ENCODE measurements around the gene EFEMP2. TPM values are rescaled to one million over a fixed set of nuclear protein-coding genes. Genes with fewer than 3 reads are reported as not detected.

The EFEMP2 gene
- total RNA-seq, 1 experiment from 2014 or later = 26.2 TPM

DNA sequence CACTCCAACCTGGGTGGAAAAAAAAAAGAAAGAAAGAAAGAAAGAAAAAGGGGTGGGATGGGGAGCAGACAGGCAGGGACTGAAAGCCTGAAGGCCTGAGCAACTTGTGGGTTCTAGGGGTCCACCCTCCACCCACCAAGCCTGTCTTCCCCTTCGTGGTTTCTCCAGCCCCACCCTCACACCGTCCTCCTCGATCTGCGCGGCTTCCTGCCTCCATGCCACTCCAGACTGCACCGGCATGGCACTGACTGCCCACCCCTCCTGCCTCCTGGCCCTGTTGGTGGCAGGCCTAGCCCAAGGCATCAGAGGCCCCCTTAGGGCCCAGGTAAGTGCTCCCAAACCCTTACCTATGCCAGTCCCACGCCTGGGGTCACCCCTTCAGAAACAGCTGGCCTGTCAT, 7.0 kb upstream of the EFEMP2 start, which contains the start of gene CTSW:
Gene CTSW, plus strand, starts transcription at position 221 of the 400 bp plus-strand sequence. Its CDS starts 18 bp downstream, at position 239.
- DNase-seq = no peak
- H3K79me1 ChIP-seq (ENCODE audit: insufficient read depth, low read depth, low read length, poor library complexity, severe bottlenecking) = no peaks in the 10 kb centered on the region
- no CpG with 5 or more reads among the region's 7 CpGs for WGBS (ENCODE audit: extremely low coverage, insufficient read length, low lambda C conversion rate)
- no peaks in the 10 kb centered on the region for H3K4me1 ChIP-seq (ENCODE audit: insufficient read depth, low read length)
- no peak within 1 kb of the TSS for H2BK12ac ChIP-seq (ENCODE audit: insufficient read length, low read depth, low read length)
- no peak within 1 kb of the TSS for H4K91ac ChIP-seq (ENCODE audit: insufficient read length, low read depth, low read length)
- H3K23ac ChIP-seq (ENCODE audit: insufficient read length, low read depth, low read length) = no peak within 1 kb of the TSS
- Mint-ChIP-seq H3K4me3 (no peak within 1 kb of the TSS), H3K36me3 (ENCODE audit: insufficient read depth in 1 of 3, low read depth in 3 of 3) (peaks cover 18 to 30% (median 27%) of the 10 kb centered on the region in 3 experiments; a peak in 6 of 7 replicates), H3K27me3 (ENCODE audit: low read depth) (peaks cover 17% of the 10 kb centered on the region), H3K27ac (peak within 1 kb of the TSS in 1 of 3 experiments; percentile 62; a peak in 1 of 7 replicates), H3K9me3 (no peaks in the 10 kb centered on the region; a peak in 1 of 5 replicates), H3K4me1 (peaks cover 2 to 6% of the 10 kb centered on the region in 2 experiments)
- no peak within 1 kb of the TSS for H3K9ac ChIP-seq (ENCODE audit: extremely low read depth, insufficient read length, low read length)
- H2AK5ac ChIP-seq (ENCODE audit: insufficient read length, low read length) = no peak within 1 kb of the TSS
- no peak within 1 kb of the TSS for H2AFZ ChIP-seq (ENCODE audit: low read length)
- no peaks in the 10 kb centered on the region for H3K79me2 ChIP-seq (ENCODE audit: insufficient read depth, low read length)
- H3K56ac ChIP-seq (ENCODE audit: insufficient read length, low read depth, low read length) = no peak within 1 kb of the TSS
- H4K20me1 ChIP-seq (ENCODE audit: control insufficient read depth, insufficient read depth, insufficient read length) = no peaks in the 10 kb centered on the region
- H3K9me3 ChIP-seq (ENCODE audit: control insufficient read depth, low read depth, low read length) = no peaks in the 10 kb centered on the region
- no peak within 1 kb of the TSS for H2BK120ac ChIP-seq (ENCODE audit: low read depth, low read length, poor library complexity, severe bottlenecking)
- H4K8ac ChIP-seq (replicated peaks; ENCODE audit: insufficient read length, low read depth, low read length) = no peak within 1 kb of the TSS
- H3K18ac ChIP-seq (ENCODE audit: insufficient read length, low read depth, low read length) = no peak within 1 kb of the TSS
- H3T11ph ChIP-seq (ENCODE audit: low read length) = no peak within 1 kb of the TSS
- H4K5ac ChIP-seq (ENCODE audit: insufficient read length, low read depth, low read length) = no peak within 1 kb of the TSS
- no peak within 1 kb of the TSS for H2BK15ac ChIP-seq (ENCODE audit: low read depth, low read length)
- TF ChIP-seq CTCF (conservative IDR thresholded peaks at IDR 0.05) = no peak
- no peak within 1 kb of the TSS; the same call in 1 of the 2 replicates for H3K14ac ChIP-seq (ENCODE audit: insufficient read depth, low read length)
- no peak within 1 kb of the TSS for H3K27ac ChIP-seq (ENCODE audit: insufficient read length, low read depth, low read length)
- H3K4ac ChIP-seq (ENCODE audit: low read depth, low read length) = no peak within 1 kb of the TSS
- no peak within 1 kb of the TSS for H3K4me2 ChIP-seq (ENCODE audit: insufficient read depth, insufficient read length, low read length)
- no peaks in the 10 kb centered on the region for H3K27me3 ChIP-seq (ENCODE audit: insufficient read depth, low read length)
- no peaks in the 10 kb centered on the region for H3K23me2 ChIP-seq (ENCODE audit: insufficient read length, low read depth, low read length, poor library complexity, severe bottlenecking)
- H2BK5ac ChIP-seq (ENCODE audit: insufficient read length, low read length) = no peak within 1 kb of the TSS
- no peak within 1 kb of the TSS for H2BK20ac ChIP-seq (ENCODE audit: low read depth, low read length, poor library complexity, severe bottlenecking)

Measured in H9 (cell line).